HG02759 (cell line): Measurements from ENCODE around the gene SMYD3.
A peak's percentile ranks its signal among the peaks of the same experiment; 100 is the strongest.

Experiments
- ATAC-seq: cut with Tn5 transposase; IDR thresholded peaks from one replicate; pipeline ENCODE4 v1.9.1; 2021; ENCODE audit warnings: mild to moderate bottlenecking, moderate library complexity; ENCODE audit not compliant: unreplicated experiment

SMYD3 gene

DNA sequence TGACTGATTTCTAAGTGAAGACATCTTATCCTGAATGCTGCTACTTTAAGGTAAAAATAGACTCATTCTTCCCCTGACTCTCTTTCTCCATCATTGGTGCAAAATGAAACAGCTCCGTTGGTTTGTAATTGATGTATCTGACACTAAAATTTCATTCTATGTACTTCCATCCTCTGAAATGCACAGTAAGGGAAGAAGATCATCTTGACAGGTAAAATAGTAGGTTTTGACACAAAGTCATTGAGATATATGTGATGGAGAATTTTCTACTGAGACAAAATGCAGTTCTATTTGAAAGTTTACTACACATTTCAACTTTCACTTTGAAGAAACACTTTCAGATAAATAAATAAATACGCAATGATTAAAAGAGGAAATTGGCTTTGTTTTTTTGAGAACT, 348.9 kb downstream of the SMYD3 start:
- no peak for ATAC-seq

DNA sequence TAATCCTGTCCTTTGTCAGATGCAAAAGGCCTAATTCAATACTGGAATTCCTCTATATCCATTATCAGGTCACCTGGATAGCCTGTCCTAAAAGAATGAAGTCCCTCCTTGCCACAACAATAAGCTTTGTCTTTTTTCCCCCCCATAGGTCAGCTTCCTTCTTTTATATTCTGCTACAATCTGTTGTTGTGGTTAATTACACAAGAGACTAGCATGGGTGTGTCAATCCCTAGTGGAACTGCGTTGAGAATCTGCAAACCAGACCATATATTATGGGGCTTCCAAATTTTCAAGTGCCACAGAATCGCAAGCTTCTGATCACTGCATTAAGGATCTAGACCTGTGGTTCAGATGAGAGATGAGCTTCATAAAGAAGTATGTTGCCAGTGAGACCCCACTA, 349.6 kb downstream of the SMYD3 start:
- no peak for ATAC-seq

DNA sequence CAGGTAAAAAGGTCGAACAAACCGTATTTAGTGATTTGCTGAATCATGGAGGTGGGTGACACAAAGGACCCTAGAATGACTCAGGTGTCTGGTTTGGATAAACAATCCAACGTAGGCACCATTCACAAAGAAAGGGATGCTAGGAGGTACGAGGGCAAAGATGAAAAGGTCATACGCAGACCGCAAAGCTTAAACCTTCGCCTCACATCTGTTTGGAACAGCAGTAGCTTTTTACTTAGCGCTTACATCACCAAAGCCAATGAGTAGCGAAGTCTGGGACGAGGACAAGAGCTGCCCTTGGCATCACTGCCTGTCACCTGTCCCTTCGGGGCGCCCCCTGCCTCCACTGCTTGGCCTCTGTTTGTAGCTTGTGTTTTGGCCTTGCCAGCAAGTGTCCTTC, 350.2 kb downstream of the SMYD3 start:
- no peak for ATAC-seq

DNA sequence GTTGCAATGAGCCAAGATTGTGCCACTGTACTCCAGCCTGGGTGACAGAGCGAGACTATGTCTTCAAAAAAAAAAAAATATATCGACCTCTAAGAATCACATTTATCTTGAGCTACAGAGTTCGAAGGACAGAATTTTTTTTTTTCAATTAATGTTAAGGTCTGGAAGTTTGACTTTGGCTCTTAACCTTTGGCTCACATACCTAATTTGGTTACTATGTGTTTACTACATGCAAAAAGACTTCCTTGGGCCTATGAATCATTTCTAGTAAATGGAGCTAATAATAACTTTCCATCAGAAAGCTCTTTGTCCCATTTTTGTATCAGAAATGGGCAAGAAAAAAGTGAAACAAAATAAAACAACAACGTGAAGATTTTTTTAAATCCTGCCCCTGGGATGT, 351.2 kb downstream of the SMYD3 start:
- ATAC-seq, result no peak

DNA sequence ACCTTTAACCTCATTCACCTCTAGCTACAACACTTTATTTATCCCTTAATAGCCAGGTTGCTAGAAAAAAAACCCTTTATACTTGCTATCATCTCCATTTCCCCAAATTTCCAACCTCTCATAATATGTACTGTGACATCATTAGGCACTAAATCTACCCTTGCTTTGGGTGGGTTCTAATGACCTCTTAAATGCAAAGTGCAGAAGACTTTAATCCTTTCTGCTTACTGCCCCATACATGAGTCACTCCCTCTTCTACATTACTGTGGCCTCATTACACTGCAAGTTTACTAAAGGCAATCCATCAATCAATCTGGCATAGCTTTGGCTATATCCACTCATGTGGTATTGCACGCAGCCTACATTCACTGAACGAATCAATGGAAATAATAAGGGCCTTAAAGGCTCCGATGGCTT, 353.3 kb downstream of the SMYD3 start:
- ATAC-seq, result no peak

DNA sequence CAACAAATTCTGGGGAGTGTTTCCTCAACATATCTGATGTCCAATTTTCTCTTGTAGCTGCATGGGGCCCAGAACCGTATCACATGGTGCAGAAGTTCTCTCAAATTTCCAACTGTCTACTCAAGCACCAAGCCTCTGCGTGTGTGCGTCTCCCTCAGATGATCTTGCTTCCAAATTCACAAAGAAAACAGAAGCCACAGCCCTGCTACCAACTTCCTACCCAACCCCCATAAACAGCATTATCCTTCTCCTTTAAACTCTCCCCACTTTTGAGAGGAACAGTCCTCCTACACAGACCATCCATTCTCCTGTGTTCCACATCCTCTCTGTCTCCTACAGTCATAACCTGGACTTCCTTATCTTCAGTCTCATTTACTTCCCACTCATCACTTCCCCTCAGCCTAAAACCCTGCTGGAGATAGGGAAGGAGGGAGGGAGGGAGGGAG, 354.1 kb downstream of the SMYD3 start:
- no peak for ATAC-seq

DNA sequence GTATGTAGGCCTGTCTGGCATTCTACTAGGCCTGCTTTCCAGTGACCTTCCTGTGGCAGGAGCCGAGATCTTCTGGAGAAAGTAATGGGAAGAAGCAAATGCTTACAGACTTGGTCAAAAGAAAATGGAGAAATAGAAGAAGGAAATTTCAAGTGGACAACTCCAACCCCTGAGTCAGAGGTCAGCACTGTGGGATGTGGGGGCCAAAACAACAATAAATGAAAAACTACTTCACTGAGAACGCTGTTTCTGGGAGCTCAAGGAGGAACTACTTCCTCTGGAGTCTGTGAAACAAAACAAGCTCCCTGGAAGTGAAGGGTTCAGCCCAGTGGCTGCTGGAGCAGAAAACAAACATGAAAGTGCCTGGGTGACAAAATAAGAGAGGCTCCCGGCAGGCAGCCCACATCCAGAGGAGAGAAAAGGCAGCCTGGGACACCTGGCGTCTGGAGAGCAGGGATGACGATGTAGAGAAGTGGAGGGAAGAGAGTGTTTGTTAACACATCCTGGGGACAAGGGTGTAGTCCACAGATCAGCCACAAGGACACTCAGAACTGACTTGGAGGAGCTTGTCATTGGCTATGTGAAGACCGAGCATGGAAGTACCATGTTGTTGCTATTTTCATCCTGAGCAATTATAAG, 355.2 kb downstream of the SMYD3 start:
- ATAC-seq, result no peak

DNA sequence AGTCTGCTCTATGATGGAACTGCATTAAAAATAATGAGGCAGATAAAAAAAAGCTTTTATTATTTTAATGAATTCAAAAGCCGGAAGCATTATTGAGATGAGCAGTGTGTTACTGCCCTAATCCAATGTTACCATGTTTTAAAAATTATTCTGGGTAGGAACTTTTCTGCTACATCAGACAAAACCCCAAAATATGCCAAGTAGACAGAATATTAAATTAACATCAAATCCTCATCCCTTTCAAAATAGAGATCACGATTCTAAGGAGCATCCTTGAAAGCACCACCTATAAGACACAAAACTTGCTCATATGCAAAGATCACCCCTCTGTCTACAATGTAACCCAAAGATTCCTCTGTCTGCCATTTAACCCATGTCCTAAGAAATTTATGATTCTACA, 357.5 kb downstream of the SMYD3 start:
- ATAC-seq, result no peak

DNA sequence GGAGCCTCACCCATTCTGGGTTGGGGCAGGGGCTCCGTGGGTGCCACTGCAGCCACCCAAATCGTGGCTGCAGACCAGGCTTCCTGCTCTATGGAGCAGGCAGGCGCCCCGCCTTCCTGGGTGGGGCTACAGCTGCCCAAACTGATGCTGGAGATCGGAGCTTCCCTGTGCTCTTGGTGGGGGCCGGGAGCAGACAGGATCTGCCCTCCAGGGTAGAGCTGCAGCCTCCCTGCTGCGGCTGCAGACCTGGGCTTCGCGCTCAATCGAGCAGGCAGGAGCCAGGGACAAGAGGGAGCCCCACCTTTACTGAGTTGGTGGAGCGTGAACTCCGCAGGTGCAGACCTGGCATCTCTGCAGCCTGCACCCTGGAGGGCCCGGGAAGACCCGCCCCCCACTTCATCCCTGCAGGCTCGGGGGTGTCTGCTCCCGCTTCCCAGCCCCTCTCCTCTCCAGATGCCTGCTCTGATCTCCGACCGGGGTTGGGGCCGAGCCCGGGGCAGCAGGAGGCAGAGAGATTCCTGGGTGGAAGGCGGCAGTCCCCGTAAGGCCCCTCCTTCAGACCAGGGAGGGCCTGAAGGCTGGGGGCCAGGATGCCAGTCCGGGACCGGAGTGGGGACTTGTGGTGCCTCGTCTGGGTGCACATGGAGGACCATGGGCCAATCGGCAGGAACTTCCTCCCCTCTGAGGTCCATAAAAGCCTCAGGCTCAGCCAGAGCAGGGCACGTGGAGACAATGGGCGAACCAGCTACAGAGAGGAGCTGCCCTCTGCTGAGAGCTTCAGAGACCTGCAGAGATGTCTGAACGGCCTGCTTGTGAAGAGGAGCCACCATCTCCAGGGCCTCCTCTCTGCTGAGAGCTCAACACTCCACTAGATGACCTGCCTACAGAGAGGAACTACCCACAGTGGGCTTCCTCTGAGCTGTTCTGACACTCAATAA, 359.3 kb downstream of the SMYD3 start:
- ATAC-seq, result no peak

DNA sequence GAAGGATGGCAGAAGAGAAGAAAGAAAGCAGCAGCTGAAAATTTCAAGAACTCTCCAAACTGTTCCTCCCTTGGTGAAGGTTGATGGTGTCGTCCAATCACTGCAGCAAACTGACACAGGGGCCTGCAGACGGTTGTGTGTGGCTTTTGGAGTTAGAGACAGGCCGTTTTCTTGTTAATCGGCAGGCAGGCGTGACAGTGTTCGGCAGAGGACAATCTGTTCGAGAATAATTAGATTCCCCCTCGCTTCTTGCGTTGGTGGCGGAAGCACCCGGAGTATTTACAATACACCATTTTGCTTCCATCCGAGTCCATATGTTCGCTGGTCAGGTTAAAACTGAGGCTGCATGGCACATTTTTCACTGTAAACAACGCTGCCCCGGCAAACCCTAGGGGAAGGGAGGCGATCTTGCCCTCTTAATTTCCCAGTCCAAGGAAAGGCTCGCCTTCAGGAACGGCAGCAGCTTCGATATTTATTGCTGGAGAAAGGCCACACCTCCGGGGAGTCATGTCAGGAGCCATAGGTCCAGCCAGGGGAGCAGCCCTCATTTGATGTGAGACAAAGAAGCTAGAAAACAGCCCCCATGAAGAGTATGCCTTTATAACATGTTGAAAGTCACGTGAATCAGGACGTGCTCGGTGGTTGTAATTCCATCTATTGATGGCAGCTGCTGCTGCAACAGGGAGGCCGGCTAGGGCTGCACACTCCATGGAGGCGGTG, 360.1 kb downstream of the SMYD3 start:
- no peak for ATAC-seq

DNA sequence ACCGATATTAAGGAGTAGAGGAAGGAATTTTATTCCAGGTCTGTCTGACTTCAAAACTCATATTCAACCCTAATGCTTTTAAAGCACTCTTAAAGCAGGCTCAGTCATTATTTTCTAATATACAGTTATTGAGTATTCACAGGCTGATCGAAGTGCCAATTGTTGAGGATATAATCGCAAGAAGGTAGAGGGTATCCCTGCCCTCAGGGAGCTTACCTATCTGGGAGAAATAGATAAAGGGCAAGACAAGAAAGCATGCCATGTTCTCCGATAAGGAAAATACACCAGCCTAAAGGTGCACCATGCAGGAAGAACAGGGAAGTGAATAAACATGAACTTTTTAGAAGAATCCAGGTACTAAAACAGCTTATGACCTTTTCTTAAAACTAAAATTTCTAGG, 361.2 kb downstream of the SMYD3 start:
- no peak for ATAC-seq

DNA sequence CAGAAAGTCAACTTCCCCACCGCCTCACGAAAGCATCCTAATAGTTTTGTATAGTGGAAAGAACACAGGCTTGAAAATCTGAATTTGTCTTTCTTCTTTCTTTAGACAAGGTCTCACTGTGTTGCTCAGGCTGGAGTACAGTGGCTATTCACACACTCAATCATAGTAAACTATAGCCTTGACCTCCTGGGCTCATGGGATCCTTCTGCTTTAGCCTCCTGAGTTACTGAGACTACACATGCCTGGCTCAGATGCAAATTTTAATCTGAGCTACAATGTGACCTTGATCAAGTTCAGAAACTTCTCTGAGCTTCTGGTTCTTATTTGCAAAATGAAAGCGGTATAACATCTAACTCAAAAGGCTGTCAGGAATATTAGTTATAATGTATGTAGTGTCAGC, 362.1 kb downstream of the SMYD3 start:
- ATAC-seq, result no peak

DNA sequence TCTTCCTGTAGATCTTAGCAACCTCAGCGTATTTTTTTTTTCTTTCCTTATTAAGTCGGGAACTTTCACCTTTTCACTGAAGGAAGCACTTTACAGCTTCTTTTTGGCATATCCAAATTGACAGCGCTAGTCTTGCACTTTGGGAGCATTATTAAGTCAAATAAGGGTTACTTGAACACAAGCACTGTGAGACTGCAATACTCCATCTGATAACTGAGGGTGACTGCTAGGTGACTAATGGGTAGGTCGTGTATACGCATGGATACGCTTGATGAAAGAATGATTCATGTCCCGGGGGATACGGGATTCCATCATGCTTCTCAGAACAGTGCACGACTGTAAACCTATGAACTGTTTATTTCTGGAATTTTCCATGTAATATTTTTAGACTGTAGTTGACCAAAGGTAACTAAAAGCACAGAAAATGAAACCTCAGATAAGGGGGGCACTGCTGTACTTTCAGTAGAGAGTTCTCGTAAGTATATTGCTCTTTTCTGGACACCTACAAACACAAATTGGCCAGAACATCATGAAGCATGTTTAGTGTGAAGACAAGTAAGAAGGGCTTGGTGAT, 364.7 kb downstream of the SMYD3 start:
- ATAC-seq, result no peak

DNA sequence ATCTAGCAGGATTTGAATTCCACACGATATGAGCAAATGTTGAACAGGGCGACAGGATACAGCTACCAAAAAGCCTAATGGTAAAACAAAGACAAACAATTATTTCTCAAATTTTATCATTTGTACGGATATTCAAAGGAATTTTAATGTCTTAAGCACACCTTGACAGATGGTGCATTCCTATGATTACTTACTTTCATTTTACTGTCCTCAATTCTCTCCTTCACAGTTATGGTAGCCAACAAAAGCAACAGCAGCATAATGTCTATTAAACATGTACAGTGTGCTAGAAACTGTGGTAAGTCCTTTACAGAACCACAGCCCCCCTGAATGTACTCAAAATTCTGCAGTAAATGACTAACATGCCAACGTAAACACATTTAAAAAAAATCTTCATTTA, 365.8 kb downstream of the SMYD3 start:
- ATAC-seq, result no peak

DNA sequence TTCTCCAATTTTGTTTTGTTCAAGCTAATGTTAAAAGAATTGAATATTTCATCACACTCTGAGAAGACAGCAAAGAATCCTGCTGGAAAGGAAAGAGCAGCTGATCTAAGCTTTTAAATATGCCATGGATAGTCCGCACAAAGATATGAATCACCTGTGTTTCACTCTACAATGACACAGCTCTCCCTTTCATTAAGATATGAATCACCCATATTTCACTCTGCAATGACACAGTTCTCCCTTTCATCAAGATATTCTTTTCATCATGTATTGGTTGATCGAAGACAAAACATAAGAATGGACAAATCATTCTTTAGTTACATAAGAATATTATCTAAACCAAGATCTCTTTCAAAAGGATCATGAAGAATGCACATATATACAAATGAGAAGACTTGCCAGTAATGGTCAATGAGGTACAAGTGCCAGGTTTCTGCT, 367.3 kb downstream of the SMYD3 start:
- ATAC-seq, result no peak

DNA sequence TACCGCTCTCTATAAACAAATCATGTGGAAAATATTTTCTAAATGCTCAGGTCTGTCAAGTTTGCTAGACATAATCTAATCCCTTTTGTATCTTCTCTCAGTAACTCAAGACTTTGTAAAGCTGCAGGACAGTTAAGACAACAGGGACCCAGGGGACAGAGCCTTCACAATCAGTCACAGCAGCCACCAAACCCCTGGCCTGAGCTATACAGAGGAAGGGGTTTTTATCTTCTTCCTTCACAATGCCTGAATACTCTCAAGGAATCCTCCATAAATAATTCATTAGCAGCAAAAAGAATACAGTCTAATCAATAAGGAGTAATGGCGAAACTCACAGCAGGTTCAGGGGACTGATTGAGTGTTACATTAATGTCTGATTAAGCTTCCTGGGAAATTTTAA, 368.3 kb downstream of the SMYD3 start:
- no peak for ATAC-seq

DNA sequence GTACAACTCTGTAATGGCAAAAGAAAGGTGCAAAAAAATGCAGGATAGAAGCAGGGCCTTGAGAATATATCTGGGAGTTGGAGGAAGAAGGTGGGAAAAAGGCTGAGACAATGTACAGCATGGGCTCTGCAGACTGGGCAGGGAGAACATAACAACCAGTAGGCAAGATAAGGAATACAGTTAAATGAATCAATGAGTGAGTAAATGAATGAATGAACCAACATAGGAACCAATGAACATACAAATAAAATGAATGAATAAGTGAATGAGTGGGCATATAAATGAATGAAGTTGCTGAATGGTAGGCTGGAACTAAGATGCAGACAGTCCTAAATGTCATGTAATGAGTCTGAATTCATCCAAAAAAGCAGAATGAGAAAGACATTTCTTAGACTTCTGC, 370.6 kb downstream of the SMYD3 start:
- no peak for ATAC-seq

DNA sequence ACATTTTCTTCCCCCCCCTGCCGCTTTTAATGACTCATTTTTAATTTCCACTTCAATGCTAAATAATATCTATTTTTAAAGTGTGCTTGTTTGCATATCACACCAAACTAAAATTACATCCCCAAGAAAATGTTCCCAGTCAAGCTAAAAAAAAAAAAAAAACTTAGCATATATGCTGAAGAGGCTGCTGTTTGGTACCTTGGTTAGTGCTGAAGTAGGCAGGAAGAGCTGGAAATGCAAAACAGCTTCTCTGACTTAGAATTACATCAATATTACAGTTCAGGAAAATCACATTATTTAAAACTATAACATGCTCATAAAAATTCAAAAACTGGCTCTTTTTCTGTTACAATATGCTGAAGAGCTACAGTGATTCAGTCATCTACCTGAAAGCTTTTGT, 372.3 kb downstream of the SMYD3 start:
- no peak for ATAC-seq

DNA sequence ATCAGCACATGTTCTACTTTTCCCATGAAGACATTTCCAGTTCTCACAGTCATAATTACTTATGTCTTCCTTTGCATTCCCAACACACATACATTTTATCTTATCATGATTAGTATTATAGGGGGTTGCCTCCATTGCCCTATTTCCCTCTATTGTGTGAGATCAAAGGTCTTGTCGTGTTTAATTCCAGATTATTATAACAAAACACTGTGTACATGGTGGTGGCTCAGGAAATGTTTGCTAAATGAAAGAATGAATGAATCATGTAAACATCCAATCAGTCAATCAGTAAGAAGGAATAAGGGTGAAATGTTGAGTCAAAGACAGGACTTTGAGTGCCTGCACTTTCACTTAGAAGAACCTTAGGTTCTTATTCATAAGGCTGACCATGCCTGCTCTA, 376.0 kb downstream of the SMYD3 start:
- no peak for ATAC-seq

DNA sequence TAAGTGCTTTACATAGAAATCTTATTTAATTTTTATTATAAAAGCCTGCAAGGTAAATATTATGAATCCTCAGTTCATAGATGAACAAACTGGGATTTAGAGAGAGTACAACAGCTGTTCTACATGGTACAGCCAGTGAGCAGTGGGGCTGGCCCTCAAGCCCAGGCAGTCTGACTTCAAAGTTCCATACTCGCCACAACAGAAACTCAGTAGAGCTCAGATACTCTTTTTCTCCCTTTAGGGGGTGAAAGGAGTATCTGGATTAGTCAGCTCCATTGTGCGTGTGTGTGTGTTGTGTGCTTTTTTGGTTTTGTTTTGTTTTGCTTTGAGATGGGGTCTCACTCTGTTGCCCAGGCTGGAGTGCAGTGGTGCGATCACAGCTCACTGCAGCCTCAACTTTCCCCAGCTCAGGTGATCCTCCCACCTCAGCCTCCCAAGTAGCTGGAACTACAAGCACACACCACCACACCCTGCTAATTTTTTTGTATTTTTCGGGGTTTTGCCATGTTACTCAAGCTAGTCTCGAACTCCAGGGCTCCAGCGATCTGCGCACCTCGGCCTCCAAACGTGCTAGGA, 378.5 kb downstream of the SMYD3 start:
- peak; percentile 59 for ATAC-seq

DNA sequence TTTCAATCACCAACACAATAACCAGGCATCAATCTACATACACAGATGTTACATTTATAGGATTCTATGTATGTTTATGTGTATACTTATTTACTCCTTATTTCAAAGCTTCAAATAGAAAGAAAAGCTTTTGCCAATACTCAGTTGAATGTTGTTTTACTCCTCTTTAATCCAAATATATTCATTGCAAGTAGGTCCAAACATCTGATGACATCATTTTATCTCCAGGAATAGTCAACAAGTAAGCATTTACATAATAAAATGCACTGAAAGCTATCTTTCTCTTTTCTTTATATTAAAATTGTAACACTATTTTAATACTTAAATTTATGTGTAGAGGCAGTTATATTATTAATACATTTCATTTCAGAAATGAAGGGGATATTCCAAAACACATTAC, 380.5 kb downstream of the SMYD3 start:
- no peak for ATAC-seq
